CMK (cell line): Measurements from ENCODE around the gene DNAJB13.

Source experiments
- DNase-seq: peaks from one replicate; pipeline ENCODE4 v3.0.0-alpha.2; 2010; ENCODE audit warnings: low read depth

The DNAJB13 gene

DNA sequence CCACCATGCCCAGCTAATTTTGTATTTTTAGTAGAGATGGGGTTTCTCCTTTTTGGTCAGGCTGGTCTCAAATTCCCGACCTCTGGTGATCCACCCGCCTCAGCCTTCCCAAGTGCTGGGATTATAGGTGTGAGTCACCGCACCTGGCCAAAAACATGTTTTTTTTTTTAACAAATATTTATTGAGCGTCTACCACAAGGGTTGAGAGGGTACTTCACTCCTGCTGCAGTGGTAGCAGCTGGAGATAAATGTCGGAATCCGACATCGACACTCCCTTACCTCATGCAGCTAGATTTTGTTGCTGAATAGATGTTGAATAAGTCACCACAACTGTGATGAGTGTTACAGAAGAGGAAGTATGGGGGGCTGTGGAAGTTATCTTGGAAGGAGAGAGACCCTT lies 971 bp downstream of the DNAJB13 start:
- no peak for DNase-seq

GRCh38 chr11:73956876-73957653 lies 6.2 kb downstream of the DNAJB13 start:
- no peak for DNase-seq

- DNase-seq = no peak
These were observed 7.0 kb downstream of the DNAJB13 start for GRCh38 chr11:73957654-73958361.

DNA sequence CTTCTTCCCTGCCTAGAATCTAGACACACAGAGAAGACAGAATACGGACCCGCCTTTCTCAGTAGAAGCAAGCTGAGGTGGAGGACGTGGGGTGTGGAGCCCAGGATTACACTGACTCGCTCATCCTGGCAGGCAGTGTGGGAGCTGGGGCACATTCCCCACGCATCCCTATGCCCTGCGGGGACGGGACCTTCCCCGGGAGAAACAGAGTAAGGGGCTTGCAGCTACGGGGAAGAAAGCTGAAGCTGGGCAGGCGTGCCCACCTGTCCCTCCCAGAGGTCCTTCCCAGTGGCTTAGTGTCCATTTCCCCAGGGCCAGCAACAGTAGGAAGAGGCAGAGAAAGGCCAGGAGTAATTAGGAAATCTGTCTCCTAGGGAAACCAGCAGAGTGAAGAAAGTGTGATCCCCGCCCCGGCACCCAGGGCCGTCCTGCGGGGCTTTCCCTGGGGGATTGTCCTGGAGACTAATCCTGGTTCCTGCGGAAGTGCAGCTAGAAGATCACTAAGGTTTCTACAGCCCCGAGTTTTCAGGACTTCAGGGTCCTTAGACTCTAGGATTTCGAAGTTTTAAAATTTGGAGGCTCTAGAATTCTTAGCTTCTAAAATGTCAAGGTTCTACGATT lies 7.8 kb downstream of the DNAJB13 start:
- no peak for DNase-seq

DNA sequence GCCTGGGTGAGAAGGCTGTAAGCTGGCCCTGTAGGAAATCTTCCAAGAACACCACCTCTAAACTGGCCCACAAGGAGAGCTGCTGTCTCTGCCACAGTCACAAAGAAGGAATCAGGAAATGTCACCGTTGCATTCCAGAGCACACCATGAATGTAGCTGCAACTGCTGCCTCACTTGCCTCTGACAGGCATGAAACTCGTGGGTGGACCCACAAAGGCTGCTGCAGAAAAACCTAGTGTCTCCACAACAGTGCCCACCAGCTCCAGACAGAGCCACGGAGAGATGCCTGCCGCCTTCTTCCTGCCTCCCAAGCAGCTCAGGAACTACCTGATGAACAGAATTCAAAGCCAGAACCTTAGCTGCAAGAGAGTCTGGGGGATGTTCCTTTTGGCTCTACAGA lies 10.5 kb downstream of the DNAJB13 start:
- no peak for DNase-seq

GRCh38 chr11:73962101-73962705 lies 11.4 kb downstream of the DNAJB13 start:
- no peak for DNase-seq

DNA sequence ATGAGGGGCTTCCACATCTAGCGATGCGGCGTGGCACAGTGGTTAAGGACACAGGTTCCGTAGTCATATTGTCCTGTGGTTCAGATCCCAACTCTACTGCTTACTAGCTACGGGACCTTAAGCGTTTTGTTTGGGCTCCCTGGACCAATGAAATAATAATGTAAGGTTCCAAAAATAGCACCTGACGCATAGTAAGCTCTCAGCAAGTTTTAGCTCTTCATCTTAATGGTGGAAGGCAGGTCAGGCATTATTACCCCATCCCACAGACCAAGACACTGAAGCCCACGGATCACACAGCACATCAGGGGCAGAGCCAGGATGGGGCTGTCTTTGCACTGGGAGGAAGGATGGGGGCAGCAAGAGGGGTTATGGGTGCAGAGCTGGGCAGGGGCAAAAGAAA lies 13.0 kb downstream of the DNAJB13 start:
- no peak for DNase-seq

DNA sequence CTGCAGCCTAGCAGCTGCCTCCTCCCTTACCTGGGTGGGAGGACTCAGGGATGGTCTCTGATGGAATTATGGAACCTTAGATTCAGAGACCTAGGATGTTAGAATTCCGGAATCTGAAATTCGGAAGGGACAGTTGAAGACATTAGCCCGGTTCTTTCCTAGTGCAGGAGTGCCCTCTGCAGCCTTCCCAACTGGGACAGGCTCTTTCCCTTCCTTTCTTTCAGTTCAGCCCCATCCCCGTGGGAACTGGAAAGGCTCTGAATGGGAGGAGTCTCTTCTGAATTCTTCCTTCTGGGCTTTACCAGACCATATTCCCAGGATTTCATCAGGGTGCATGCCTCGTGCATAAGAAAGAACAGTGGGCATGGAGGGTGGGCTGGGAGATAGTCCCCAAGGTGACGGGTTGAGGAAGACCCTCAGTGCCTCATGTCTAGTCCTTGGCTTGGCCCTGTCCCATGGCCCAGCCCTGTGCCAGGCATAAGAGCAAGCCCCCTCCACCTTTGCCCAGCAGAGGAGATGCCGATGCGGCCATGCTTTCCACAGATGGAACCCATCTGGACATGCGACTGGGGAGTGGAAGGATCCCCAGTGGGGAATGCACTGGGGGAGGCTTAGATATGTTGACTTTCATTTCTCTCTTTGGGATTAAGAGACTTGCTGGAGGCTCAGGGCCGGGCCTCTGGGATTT lies 14.4 kb downstream of the DNAJB13 start:
- DNase-seq = no peak

DNA sequence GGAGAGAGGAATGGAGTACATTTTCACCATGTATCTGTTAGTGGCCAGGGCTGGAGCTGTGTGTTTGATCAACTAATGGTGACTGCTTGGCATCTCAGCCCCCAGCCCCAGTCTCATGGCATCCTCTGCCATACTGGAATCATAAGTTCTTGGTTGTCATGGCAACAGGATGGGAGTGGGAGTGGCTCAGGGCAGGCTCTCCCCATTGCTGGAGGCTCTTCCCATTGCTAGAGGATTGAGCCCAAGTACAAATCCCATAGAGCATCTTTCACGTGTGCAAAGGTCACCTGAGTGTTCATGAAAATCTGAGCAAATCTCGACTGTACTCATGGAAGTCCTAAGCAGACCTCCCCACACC lies 14.9 kb downstream of the DNAJB13 start:
- DNase-seq = no peak

DNA sequence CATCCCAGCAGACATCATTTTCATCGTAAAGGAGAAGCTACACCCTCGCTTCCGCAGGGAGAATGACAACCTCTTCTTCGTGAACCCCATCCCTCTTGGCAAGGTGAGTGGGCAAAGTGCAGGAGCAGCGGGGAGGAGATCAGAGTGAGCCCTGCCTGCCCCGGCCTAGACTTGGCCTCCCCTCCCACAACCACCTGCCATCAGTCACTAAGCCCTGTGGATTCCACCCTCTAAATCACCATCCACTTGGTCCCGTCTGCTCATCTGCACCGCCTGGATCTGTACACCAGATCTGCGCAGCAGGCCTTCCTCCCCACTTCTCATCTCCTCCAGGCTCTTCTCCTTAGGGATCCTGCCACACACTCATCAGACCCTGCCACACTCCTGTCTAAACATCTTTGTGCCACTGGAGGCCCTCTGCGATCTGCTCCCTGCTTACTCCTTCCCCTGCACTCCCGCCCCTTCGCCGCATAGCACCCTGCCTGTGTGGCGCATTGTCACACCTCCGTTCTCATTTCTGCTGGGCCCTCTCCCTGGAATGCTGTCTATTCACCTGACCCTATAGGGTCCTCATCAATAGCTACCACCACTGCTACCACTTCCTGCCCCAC lies 17.6 kb downstream of the DNAJB13 start:
- no peak for DNase-seq

GRCh38 chr11:73969091-73969490 lies 18.3 kb downstream of the DNAJB13 start:
- no peak for DNase-seq

DNA sequence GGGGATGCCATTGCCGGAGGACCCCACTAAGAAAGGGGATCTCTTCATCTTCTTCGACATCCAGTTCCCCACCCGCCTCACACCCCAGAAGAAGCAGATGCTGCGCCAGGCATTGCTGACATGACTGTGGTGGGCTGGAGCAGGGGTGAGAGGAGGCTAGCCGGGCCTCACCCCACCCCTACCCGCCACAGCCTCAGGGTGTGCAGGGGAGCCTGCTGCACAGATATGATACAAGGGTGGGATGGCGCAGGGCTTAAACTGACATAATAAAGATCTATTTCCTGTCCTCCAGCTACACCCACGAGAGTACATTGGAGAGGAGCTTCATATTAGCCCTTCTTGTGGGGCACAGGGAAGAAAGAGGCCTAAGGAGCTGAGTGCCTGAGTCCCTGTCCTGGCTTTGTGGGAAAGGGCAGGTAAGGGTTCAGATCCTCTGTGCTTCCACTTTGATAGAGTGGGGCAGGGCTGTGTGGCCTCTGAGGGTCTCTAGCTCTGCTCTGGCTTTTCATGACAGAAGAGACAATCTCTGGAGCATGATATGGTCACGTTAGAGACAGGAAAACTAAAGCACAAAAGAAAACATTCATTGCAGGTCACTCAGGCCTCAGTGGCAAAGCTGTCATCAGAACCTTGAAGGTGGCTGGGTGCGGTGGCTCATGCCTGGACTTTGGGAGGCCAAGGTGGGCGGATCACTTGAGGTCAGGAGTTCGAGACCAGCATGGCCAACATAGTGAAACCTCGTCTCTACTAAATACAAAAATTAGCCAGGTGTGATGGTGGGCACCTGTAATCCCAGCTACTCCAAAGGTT lies 19.4 kb downstream of the DNAJB13 start:
- no peak for DNase-seq

DNA sequence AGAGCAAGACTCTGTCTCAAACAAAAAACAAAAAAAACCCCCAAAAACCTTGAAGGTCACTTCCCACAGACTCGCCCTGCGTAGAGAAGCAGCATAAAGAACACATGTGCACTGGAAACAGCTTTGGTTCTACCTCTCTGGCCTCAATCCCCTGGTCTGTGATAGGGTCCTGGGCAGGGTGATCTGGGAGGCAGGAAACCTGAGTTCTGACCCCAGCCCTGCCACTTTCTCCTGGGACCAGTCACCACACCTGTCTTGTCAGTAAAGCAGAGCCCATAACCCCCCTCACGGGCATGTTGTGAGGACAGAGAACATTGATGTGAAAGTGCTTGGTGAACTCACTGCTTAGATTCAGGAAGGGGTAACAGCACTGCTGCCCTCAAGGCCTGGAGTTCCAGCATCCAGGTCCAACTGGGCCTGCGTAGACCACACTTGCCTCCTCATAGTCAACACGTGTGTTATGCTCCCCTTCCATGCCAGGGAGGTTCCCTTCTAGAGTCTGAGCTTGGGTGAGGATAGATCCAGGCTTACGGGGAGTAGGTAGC lies 20.4 kb downstream of the DNAJB13 start:
- DNase-seq = no peak

GRCh38 chr11:73972187-73972586 lies 21.4 kb downstream of the DNAJB13 start:
- DNase-seq = no peak

DNA sequence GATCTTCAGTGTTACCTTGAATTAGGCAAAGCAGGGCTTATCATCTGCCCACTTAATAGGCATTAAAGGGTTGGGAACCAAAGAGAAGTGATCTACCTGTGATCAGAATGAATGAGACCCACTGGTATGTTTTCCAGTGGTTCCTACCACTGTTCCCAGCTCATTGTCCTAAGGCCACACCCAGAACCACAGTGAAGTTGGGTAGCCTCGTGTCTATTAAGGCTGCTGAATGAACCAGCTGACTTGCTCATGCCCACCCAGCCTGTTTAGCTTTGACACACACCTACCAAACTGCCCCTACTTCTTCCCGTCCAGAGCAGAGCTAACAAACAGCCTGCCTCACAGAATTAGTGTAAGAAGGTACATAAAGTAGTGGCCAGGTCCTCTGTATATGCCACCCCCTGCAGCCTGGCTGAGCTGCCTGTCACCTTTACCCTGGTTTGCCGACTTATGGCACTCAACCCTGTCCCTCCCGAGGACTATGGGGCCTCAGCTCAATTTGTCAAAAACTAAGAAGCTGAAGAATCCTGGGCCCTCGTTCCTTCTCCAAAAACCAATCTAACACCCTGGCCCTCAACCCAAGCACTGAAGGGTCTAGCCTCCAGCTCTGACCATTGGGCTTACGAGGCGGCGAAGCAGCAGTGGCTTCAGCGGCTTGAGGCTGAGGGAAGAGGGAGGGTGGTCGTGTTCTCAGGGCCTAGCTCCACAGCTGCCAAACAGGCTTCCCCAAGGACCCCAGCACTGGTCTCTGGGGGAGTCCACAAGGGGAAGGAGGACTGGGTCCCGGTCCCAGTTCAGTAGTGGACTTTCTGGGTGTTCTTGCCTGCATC lies 22.0 kb downstream of the DNAJB13 start:
- DNase-seq = no peak

- no peak for DNase-seq
These were observed 24.0 kb downstream of the DNAJB13 start for GRCh38 chr11:73974604-73975478.

GRCh38 chr11:73975479-73975757 lies 24.6 kb downstream of the DNAJB13 start:
- no peak for DNase-seq

GRCh38 chr11:73976451-73977151 lies 25.8 kb downstream of the DNAJB13 start:
- no peak for DNase-seq
